ENCODE results near the gene KCTD5.
"Not testable (repeated sequence)": the region's sequence is repeated elsewhere in the genome, so short reads cannot be mapped to it uniquely, and the experiment has no call there.

The KCTD5 gene

GRCh38 chr16:2656985-2657384, 25.3 kb upstream of the KCTD5 start:
- DNase-seq, result no peak
- Histone ChIP-seq H3K27me3 (replicated peaks) (peaks cover 8% of the 10 kb centered on the region), H3K36me3 (replicated peaks) (no peaks in the 10 kb centered on the region), H3K4me3 (ENCODE audit: low read depth, low read length) (no peak overlapping the region), H3K27ac (no peak overlapping the region)
- in situ Hi-C loops (cut with HindIII; ENCODE audit: low pct_ligation_motif_present, low sequenced_read_pairs), result no loop called here
- TF ChIP-seq, protein P1, sequence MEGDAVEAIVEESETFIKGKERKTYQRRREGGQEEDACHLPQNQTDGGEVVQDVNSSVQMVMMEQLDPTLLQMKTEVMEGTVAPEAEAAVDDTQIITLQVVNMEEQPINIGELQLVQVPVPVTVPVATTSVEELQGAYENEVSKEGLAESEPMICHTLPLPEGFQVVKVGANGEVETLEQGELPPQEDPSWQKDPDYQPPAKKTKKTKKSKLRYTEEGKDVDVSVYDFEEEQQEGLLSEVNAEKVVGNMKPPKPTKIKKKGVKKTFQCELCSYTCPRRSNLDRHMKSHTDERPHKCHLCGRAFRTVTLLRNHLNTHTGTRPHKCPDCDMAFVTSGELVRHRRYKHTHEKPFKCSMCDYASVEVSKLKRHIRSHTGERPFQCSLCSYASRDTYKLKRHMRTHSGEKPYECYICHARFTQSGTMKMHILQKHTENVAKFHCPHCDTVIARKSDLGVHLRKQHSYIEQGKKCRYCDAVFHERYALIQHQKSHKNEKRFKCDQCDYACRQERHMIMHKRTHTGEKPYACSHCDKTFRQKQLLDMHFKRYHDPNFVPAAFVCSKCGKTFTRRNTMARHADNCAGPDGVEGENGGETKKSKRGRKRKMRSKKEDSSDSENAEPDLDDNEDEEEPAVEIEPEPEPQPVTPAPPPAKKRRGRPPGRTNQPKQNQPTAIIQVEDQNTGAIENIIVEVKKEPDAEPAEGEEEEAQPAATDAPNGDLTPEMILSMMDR (IDR thresholded peaks at IDR 0.05; ENCODE audit: low read depth, low read length, missing control alignments), result no peak

DNA sequence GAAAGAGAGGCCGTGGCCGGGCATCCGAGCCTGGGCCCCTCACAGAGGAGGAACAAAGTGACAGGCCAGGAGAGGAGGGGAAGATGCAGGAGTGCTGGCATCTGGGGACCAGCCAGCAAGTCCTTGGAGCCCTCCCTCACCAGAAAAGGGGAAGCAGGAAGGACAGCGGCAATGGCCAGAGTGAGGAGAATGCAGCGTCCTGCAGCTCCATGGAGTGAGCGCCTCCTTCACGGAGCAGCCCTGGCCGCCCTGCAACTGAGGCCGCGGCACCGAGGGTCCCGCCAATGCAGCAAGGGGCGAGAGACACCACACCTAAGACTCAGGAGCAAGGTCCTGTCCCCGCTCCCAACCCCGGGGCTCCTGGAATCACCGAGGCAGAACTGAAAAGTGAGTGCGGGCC, 24.5 kb upstream of the KCTD5 start:
- DNase-seq; H3K4me3 ChIP-seq (ENCODE audit: low read depth, low read length); in situ Hi-C loops (cut with HindIII; ENCODE audit: low pct_ligation_motif_present, low sequenced_read_pairs); H3K36me3 ChIP-seq (replicated peaks); H3K27me3 ChIP-seq (replicated peaks); H3K27ac ChIP-seq: not testable (repeated sequence)

GRCh38 chr16:2659560-2659959, 22.8 kb upstream of the KCTD5 start:
- H3K36me3 ChIP-seq (replicated peaks); H3K27me3 ChIP-seq (replicated peaks); in situ Hi-C loops (cut with HindIII; ENCODE audit: low pct_ligation_motif_present, low sequenced_read_pairs); DNase-seq; H3K27ac ChIP-seq; H3K4me3 ChIP-seq (ENCODE audit: low read depth, low read length): not testable (repeated sequence)

- H3K27me3 ChIP-seq (replicated peaks); H3K4me3 ChIP-seq (ENCODE audit: low read depth, low read length); in situ Hi-C loops (cut with HindIII; ENCODE audit: low pct_ligation_motif_present, low sequenced_read_pairs); H3K36me3 ChIP-seq (replicated peaks); DNase-seq; H3K27ac ChIP-seq: not testable (repeated sequence)
Measured at GRCh38 chr16:2660014-2660662, 22.2 kb upstream of the KCTD5 start.

DNA sequence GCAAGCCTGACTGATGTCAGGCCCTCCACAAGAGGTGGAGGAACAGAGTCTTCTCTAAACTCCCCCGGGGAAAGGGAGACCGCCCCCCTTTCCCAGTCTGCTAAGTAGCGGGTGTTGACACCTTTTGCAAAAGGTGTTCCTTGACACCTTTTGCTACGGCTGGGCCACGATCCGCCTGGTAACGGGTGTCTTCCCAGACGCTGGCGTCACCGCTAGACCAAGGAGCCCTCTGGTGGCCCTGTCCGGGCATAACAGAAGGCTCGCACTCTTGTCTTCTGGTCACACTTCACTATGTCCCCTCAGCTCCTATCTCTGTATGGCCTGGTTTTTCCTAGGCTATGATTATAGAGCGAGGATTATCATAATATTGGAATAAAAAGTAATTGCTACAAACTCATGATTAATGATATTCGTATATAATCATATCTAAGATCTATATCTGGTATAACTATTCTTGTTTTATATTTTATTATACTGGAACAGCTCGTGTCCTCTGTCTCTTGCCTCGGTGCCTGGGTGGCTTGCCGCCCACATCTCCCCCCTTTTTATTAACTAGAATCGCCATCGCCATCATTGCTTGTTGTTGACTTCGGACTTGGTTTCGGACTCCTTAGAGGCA, 21.5 kb upstream of the KCTD5 start:
- in situ Hi-C loops (cut with HindIII; ENCODE audit: low pct_ligation_motif_present, low sequenced_read_pairs); H3K27me3 ChIP-seq (replicated peaks); H3K36me3 ChIP-seq (replicated peaks); DNase-seq; H3K27ac ChIP-seq; H3K4me3 ChIP-seq (ENCODE audit: low read depth, low read length): not testable (repeated sequence)
- TF ChIP-seq, protein P1 (IDR thresholded peaks at IDR 0.05; ENCODE audit: low read depth, low read length, missing control alignments), result peak; percentile 65

GRCh38 chr16:2663553-2664546, 18.5 kb upstream of the KCTD5 start:
- in situ Hi-C loops (cut with HindIII; ENCODE audit: low pct_ligation_motif_present, low sequenced_read_pairs), result no loop called here
- no peak for DNase-seq
- Histone ChIP-seq H3K36me3 (replicated peaks) (peaks cover 2% of the 10 kb centered on the region), H3K4me3 (ENCODE audit: low read depth, low read length) (no peak overlapping the region), H3K27me3 (replicated peaks) (no peaks in the 10 kb centered on the region), H3K27ac (no peak overlapping the region)
- TF ChIP-seq, protein P1 (IDR thresholded peaks at IDR 0.05; ENCODE audit: low read depth, low read length, missing control alignments), result no peak

DNA sequence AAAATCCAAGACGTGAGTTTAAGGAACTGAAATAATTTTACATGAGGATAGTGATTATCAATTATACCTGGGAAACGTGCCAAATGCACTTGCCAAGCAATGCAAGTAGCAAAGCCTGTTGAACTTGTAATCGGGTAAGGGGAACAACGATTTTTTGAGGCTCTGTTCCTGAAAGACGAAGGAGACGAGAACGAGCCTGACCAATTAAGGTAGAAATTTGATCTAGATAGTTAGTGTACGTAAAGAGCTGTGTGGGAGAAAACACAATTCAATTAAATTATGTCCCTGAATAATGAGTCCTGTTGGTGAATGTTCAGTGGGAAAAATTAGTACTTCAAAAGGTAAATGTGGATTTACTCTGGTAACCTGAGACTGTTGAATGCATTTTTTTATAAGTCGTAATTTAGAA, 17.7 kb upstream of the KCTD5 start:
- no peak overlapping the region for H3K27ac ChIP-seq
- peaks cover 2% of the 10 kb centered on the region for H3K36me3 ChIP-seq (replicated peaks)
- no peak for DNase-seq
- TF ChIP-seq, protein P1 (IDR thresholded peaks at IDR 0.05; ENCODE audit: low read depth, low read length, missing control alignments), result no peak
- no peaks in the 10 kb centered on the region for H3K27me3 ChIP-seq (replicated peaks)
- H3K4me3 ChIP-seq (ENCODE audit: low read depth, low read length), result no peak overlapping the region
- in situ Hi-C loops (cut with HindIII; ENCODE audit: low pct_ligation_motif_present, low sequenced_read_pairs), result no loop called here

- in situ Hi-C loops (cut with HindIII; ENCODE audit: low pct_ligation_motif_present, low sequenced_read_pairs); H3K36me3 ChIP-seq (replicated peaks); H3K4me3 ChIP-seq (ENCODE audit: low read depth, low read length); H3K27ac ChIP-seq; H3K27me3 ChIP-seq (replicated peaks); DNase-seq: not testable (repeated sequence)
Measured at GRCh38 chr16:2666671-2667070, 15.7 kb upstream of the KCTD5 start.

- in situ Hi-C loops (cut with HindIII; ENCODE audit: low pct_ligation_motif_present, low sequenced_read_pairs); H3K27me3 ChIP-seq (replicated peaks): not testable (repeated sequence)
Measured at GRCh38 chr16:2669587-2669986, 12.7 kb upstream of the KCTD5 start.

More at GRCh38 chr16:2669587-2669986, 12.7 kb upstream of the KCTD5 start:
- H3K27ac ChIP-seq; DNase-seq; H3K36me3 ChIP-seq (replicated peaks); H3K4me3 ChIP-seq (ENCODE audit: low read depth, low read length): not testable (repeated sequence)
